Natural killer cell treated with Interleukin-12 subunit alpha and Interleukin-12 subunit beta and Interleukin-15 and Interleukin-18, amount 100 ng/mL, for 72 hours (primary cell): ENCODE results near the gene NCAPD2. TPM values are rescaled to one million over a fixed set of nuclear protein-coding genes. Genes with fewer than 3 reads are reported as not detected.

ENCODE experiments used
- total RNA-seq, 2 donors: library from RNA; stranded (reverse); gene quantifications; one replicate each; pipeline ENCODE4 v1.2.3, GENCODE V29; 2022

The NCAPD2 gene
- total RNA-seq, 2 donors from 2014 or later: 73.4 to 131 TPM

Other genes starting within 250 kb of the NCAPD2 start
- not detected for gene PLEKHG6, start 183.4 kb upstream of the NCAPD2 start, total RNA-seq
- 100 to 1,000 TPM in 1 of 2 donors, 10 to 100 TPM in 1; 83.2 to 102 TPM for gene TNFRSF1A, start 152.0 kb upstream of the NCAPD2 start, total RNA-seq
- gene SCNN1A, start 118.5 kb upstream of the NCAPD2 start, total RNA-seq: not detected
- gene LTBR, start 109.9 kb upstream of the NCAPD2 start, total RNA-seq: 1 to 10 TPM; 2.3 to 3.9 TPM
- 1 to 10 TPM; 2.1 to 2.2 TPM for gene CD27, start 49.1 kb upstream of the NCAPD2 start, total RNA-seq
- 10 to 100 TPM; 24.6 to 26.3 TPM for gene TAPBPL, start 42.1 kb upstream of the NCAPD2 start, total RNA-seq
- 10 to 100 TPM; 24.1 to 36.8 TPM for gene VAMP1, start 23.4 kb upstream of the NCAPD2 start, total RNA-seq
- gene MRPL51, start 840 bp upstream of the NCAPD2 start, total RNA-seq: 100 to 1,000 TPM; 200 to 217 TPM
- 1,000 to 10,000 TPM; 4,687 to 5,410 TPM for gene GAPDH, start 40.4 kb downstream of the NCAPD2 start, total RNA-seq
- 10 to 100 TPM; 28.0 to 30.5 TPM for gene IFFO1, start 61.9 kb downstream of the NCAPD2 start, total RNA-seq
- gene NOP2, start 74.2 kb downstream of the NCAPD2 start, total RNA-seq: 100 to 1,000 TPM; 103 to 201 TPM
- gene CHD4, start 113.3 kb downstream of the NCAPD2 start, total RNA-seq: 100 to 1,000 TPM; 239 to 352 TPM
- 10 to 100 TPM in 1 of 2 donors, 1 to 10 TPM in 1; 5.6 to 10.6 TPM for gene LPAR5, start 141.9 kb downstream of the NCAPD2 start, total RNA-seq
- gene ACRBP, start 153.3 kb downstream of the NCAPD2 start, total RNA-seq: 1 to 10 TPM in 1 of 2 donors, under 1 TPM in 1; 0.98 to 2.1 TPM
- gene ING4, start 169.0 kb downstream of the NCAPD2 start, total RNA-seq: 10 to 100 TPM; 13.0 to 16.7 TPM
- gene ZNF384, start 195.3 kb downstream of the NCAPD2 start, total RNA-seq: 10 to 100 TPM; 81.1 to 90.0 TPM
- gene PIANP, start 206.7 kb downstream of the NCAPD2 start, total RNA-seq: under 1 TPM in 1 of 2 donors, not detected in 1; 0.17 TPM
- 10 to 100 TPM; 49.6 to 60.6 TPM for gene COPS7A, start 229.9 kb downstream of the NCAPD2 start, total RNA-seq